Suprapubic skin (tissue), 4 donors: ENCODE results near the gene OR52I2.

ENCODE experiments used
- CTCF ChIP-seq, 2 donors: fragments of 200-600 bp in 1 of 2; fragments of 450-650 bp in 1 of 2; sonication (generic) in 1 of 2; IDR thresholded peaks; one replicate each; pipeline ENCODE4 v1.5.1; 2016 to 2019; ENCODE audit warnings: antibody characterized with exemption in 2 of 2, mild to moderate bottlenecking in 1 of 2, moderate library complexity in 1 of 2
- POLR2A ChIP-seq, 2 donors: fragments of 450-650 bp; IDR thresholded peaks; one replicate each; pipeline ENCODE4 v1.6.1; 2017; ENCODE audit warnings: antibody characterized with exemption in 2 of 2, mild to moderate bottlenecking in 2 of 2, moderate library complexity in 2 of 2
- POLR2AphosphoS5 ChIP-seq, 3 donors: sonication (generic); formaldehyde crosslinking; IDR thresholded peaks; one replicate each; pipeline ENCODE4 v1.6.1; 2017; ENCODE audit warnings: antibody characterized with exemption in 3 of 3

DNA sequence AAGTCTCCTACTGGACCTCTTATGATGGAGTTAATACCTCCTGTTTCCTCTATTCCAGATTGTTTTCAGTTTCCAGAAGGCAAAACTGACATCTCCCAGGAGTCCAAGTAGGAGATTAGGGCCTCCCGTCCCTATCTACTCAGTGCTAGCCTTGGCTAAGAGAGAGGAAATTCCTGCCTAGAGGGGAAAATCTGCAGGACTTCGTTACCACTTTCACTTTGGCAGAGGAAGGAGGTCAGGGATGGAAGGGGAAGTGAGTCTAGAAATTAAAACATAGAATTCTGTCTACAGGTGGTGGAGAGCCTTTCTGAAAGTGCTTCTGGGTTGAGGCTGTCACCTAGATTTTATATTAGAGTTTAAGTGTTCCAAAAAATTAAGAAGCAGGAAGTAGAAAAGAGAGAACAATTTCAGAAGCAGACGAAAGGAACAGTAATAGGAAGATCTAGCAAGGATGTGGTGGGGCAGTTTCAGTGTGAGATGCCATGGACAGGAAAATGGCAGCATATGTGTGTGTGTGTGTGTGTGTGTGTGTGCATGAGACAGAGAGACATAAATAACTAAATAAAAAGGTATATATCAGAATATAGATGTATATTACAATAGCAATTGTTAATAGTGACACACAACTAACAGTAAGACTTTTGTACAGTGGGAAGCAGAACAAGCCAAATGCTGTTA lies 28.9 kb downstream of the OR52I2 start:
- TF ChIP-seq CTCF (IDR thresholded peaks at IDR 0.05) (no peak), POLR2A (IDR thresholded peaks at IDR 0.05) (no peak), POLR2AphosphoS5 (IDR thresholded peaks at IDR 0.05) (no peak)
